HEK293 (cell line): ENCODE results near the gene SH3GL2.

Source experiments
- CTCF ChIA-PET: fragments of 350-600 bp; formaldehyde crosslinking; extraction: SDS; loops from one replicate; lab custom pipeline; 2021; ENCODE audit warnings: antibody characterized with exemption; lab: Yijun Ruan, JAX
- POLR2A ChIA-PET: fragments of 300-600 bp; formaldehyde crosslinking; extraction: SDS; loops from one replicate; lab custom pipeline; 2020; ENCODE audit warnings: antibody characterized with exemption, inconsistent platforms; lab: Yijun Ruan, JAX
- H3K27ac ChIP-seq: fragments of 200-500 bp; sonication (Bioruptor generic); 2 replicates; pipeline ENCODE4 v1.5.1; 2014; ENCODE audit warnings: low read depth, low read length, control low read depth, inconsistent platforms; ENCODE audit errors: extremely low read depth
- H3K36me3 ChIP-seq, 2 experiments: fragments of 200-500 bp in 1 of 2; sonication (Bioruptor generic) in 1 of 2; 1 replicate in 1 of 2; 2 replicates in 1 of 2; pipeline ENCODE4 v1.5.1; 2014 to 2017; ENCODE audit warnings: inconsistent platforms in 2 of 2, low read length in 2 of 2; ENCODE audit not compliant: control insufficient read depth in 2 of 2, insufficient read depth in 1 of 2
- H3K4me1 ChIP-seq: fragments of 200-500 bp; sonication (Bioruptor generic); 2 replicates; pipeline ENCODE4 v1.5.1; 2014; ENCODE audit warnings: mild to moderate bottlenecking, low read length, inconsistent platforms; ENCODE audit not compliant: control insufficient read depth, insufficient read depth
- H3K4me3 ChIP-seq: 2 replicates; pipeline ENCODE4 v1.5.1; 2011; ENCODE audit warnings: low read depth, mild to moderate bottlenecking, control low read depth, low read length, moderate library complexity
- H3K9me3 ChIP-seq: fragments of 200-500 bp; sonication (Bioruptor generic); 2 replicates; pipeline ENCODE4 v1.5.1; 2014; ENCODE audit warnings: low read depth, low read length, inconsistent platforms; ENCODE audit not compliant: control insufficient read depth, insufficient read depth
- PRDM1 ChIP-seq: fragments of 450-650 bp; formaldehyde crosslinking; IDR thresholded peaks from 2 replicates; pipeline ENCODE4; 2016; ENCODE audit warnings: missing biosample characterization, missing genetic modification characterization
- REST ChIP-seq: fragments of 450-650 bp; formaldehyde crosslinking; IDR thresholded peaks from 2 replicates; pipeline ENCODE4 v1.5.1; 2016; ENCODE audit warnings: missing biosample characterization, missing genetic modification characterization
- SP3 ChIP-seq: fragments of 450-650 bp; formaldehyde crosslinking; IDR thresholded peaks from 2 replicates; pipeline ENCODE4 v1.5.1; 2016; ENCODE audit warnings: missing biosample characterization, missing genetic modification characterization
- TRIM28 ChIP-seq: IDR thresholded peaks from 2 replicates; pipeline ENCODE4 v1.6.1; 2011; ENCODE audit warnings: low read length, control low read depth, borderline replicate concordance
- ZNF146 ChIP-seq: fragments of 450-650 bp; formaldehyde crosslinking; IDR thresholded peaks from 2 replicates; pipeline ENCODE4 v1.5.1; 2016; ENCODE audit warnings: missing biosample characterization, missing genetic modification characterization
- ZNF157 ChIP-seq: fragments of 450-650 bp; formaldehyde crosslinking; IDR thresholded peaks from 2 replicates; pipeline ENCODE4 v1.5.1; 2016; ENCODE audit warnings: missing biosample characterization, missing genetic modification characterization
- ZNF175 ChIP-seq: fragments of 450-650 bp; formaldehyde crosslinking; IDR thresholded peaks from 2 replicates; pipeline ENCODE4 v1.5.1; 2016; ENCODE audit warnings: missing biosample characterization, missing genetic modification characterization
- ZNF19 ChIP-seq: fragments of 450-650 bp; formaldehyde crosslinking; IDR thresholded peaks from 2 replicates; pipeline ENCODE4; 2016; ENCODE audit warnings: missing biosample characterization, missing genetic modification characterization, low read depth
- ZNF23 ChIP-seq: fragments of 450-650 bp; formaldehyde crosslinking; IDR thresholded peaks from 2 replicates; pipeline ENCODE4 v1.5.1; 2016; ENCODE audit warnings: missing biosample characterization, missing genetic modification characterization, borderline replicate concordance
- ZNF26 ChIP-seq: fragments of 450-650 bp; formaldehyde crosslinking; IDR thresholded peaks from 2 replicates; pipeline ENCODE4 v1.5.1; 2016; ENCODE audit warnings: missing biosample characterization, missing genetic modification characterization
- ZNF391 ChIP-seq: fragments of 450-650 bp; formaldehyde crosslinking; IDR thresholded peaks from 2 replicates; pipeline ENCODE4 v1.5.1; 2016; ENCODE audit warnings: low read depth, missing biosample characterization, missing genetic modification characterization, borderline replicate concordance
- ZNF518A ChIP-seq: fragments of 450-650 bp; formaldehyde crosslinking; conservative IDR thresholded peaks from 2 replicates; pipeline ENCODE4 v1.5.1; 2016; ENCODE audit warnings: low read depth, missing biosample characterization, missing genetic modification characterization
- ZNF596 ChIP-seq: fragments of 450-650 bp; IDR thresholded peaks from 2 replicates; pipeline ENCODE4 v1.5.0; 2018; ENCODE audit warnings: missing biosample characterization, mild to moderate bottlenecking, missing genetic modification characterization, moderate library complexity
- ZSCAN18 ChIP-seq: fragments of 450-650 bp; formaldehyde crosslinking; IDR thresholded peaks from 2 replicates; pipeline ENCODE4 v1.5.1; 2016; ENCODE audit warnings: missing biosample characterization, missing genetic modification characterization

Gene SH3GL2

GRCh38 chr9:17669206-17669605, 90.3 kb downstream of the SH3GL2 start (continued):
- TF ChIP-seq ZSCAN18 (tag by site-specific recombination) (no peak), ZNF518A (tag by site-specific recombination) (no peak)

GRCh38 chr9:17682684-17683083, 103.8 kb downstream of the SH3GL2 start:
- Histone ChIP-seq H3K36me3 (no peaks in the 10 kb centered on the region), H3K9me3 (no peaks in the 10 kb centered on the region), H3K4me3 (no peak overlapping the region), H3K27ac (no peak overlapping the region), H3K4me1 (no peaks in the 10 kb centered on the region)
- ChIA-PET POLR2A (no interaction called here), CTCF (interaction anchor here (0.5 to 0.8 kb wide), 4 partner anchors 47 to 1812 kb away, joined by 3 to 13 read pairs (median 5); no protein-coding TSS in a partner anchor)
- no peak for TF ChIP-seq REST
- TF ChIP-seq SP3 (tag by site-specific recombination), result no peak
- TF ChIP-seq ZNF391, result no peak
- TF ChIP-seq ZNF596 (tag by site-specific recombination), result no peak
- TF ChIP-seq ZNF26 (tag by site-specific recombination), result no peak
- no peak for TF ChIP-seq ZNF19 (tag by site-specific recombination)
- no peak for TF ChIP-seq ZNF23 (tag by site-specific recombination)
- TF ChIP-seq ZNF175 (tag by site-specific recombination), result no peak
- no peak for TF ChIP-seq PRDM1
- TF ChIP-seq ZNF146 (tag by site-specific recombination), result no peak
- TF ChIP-seq ZNF157 (tag by site-specific recombination), result no peak
- no peak for TF ChIP-seq TRIM28
